Hepatocyte (in vitro differentiated cells): ENCODE data around the gene ECSCR. TPM values are rescaled to one million over a fixed set of nuclear protein-coding genes. Genes with fewer than 3 reads are reported as not detected.
"Not testable (repeated sequence)": the region's sequence is repeated elsewhere in the genome, so short reads cannot be mapped to it uniquely, and the experiment has no call there.

Experiments
- DNase-seq: peaks from one replicate; pipeline ENCODE4 v3.0.0-alpha.2; 2016; ENCODE audit warnings: low spot score
- H2AFZ ChIP-seq: fragments of 200-600 bp; sonication (generic); 2 replicates; pipeline ENCODE4 v1.6.0; 2016; ENCODE audit warnings: antibody characterized with exemption, mild to moderate bottlenecking
- H3K27ac ChIP-seq: fragments of 200-600 bp; sonication (generic); 2 replicates; pipeline ENCODE4 v1.5.1; 2016; ENCODE audit warnings: mild to moderate bottlenecking
- H3K27me3 ChIP-seq: fragments of 200-600 bp; sonication (generic); 2 replicates; pipeline ENCODE4 v1.6.1; 2016
- H3K36me3 ChIP-seq: fragments of 200-600 bp; sonication (generic); replicated peaks from 2 replicates; pipeline ENCODE4 v1.5.1; 2016; ENCODE audit warnings: low read depth; ENCODE audit not compliant: insufficient read depth
- H3K4me1 ChIP-seq: fragments of 200-600 bp; sonication (generic); 2 replicates; pipeline ENCODE4 v1.5.1; 2016; ENCODE audit warnings: mild to moderate bottlenecking, moderate library complexity; ENCODE audit not compliant: insufficient read depth
- H3K4me2 ChIP-seq: fragments of 200-600 bp; sonication (generic); 2 replicates; pipeline ENCODE4 v1.6.0; 2016
- H3K4me3 ChIP-seq: fragments of 200-600 bp; sonication (generic); 2 replicates; pipeline ENCODE4 v1.5.1; 2016; ENCODE audit warnings: mild to moderate bottlenecking
- H3K79me2 ChIP-seq: fragments of 200-600 bp; sonication (generic); 2 replicates; pipeline ENCODE4 v1.6.0; 2017; ENCODE audit warnings: mild to moderate bottlenecking
- H3K9me2 ChIP-seq: fragments of 200-600 bp; sonication (generic); replicated peaks from 2 replicates; pipeline ENCODE4 v1.6.0; 2017; ENCODE audit warnings: mild to moderate bottlenecking; ENCODE audit not compliant: insufficient read depth
- H3K9me3 ChIP-seq: fragments of 200-600 bp; sonication (generic); 2 replicates; pipeline ENCODE4 v1.5.1; 2016; ENCODE audit warnings: low read depth, mild to moderate bottlenecking
- H4K20me1 ChIP-seq: fragments of 200-600 bp; sonication (generic); 2 replicates; pipeline ENCODE4 v1.6.0; 2016; ENCODE audit warnings: mild to moderate bottlenecking; ENCODE audit not compliant: insufficient read depth, poor library complexity, severe bottlenecking
- CTCF ChIP-seq: fragments of 200-600 bp; sonication (generic); IDR thresholded peaks from 2 replicates; pipeline ENCODE4 v1.5.1; 2016; ENCODE audit warnings: antibody characterized with exemption, mild to moderate bottlenecking; ENCODE audit not compliant: poor library complexity
- EZH2 ChIP-seq: fragments of 200-600 bp; sonication (generic); IDR thresholded peaks from 2 replicates; pipeline ENCODE4 v1.6.1; 2016; ENCODE audit warnings: antibody characterized with exemption, mild to moderate bottlenecking, borderline replicate concordance
- EZH2phosphoT487 ChIP-seq: fragments of 200-600 bp; sonication (generic); IDR thresholded peaks from one replicate; pipeline ENCODE4 v1.6.1; 2018; ENCODE audit warnings: antibody characterized with exemption, mild to moderate bottlenecking, low read depth, moderate library complexity; ENCODE audit not compliant: unreplicated experiment, severe bottlenecking
- WGBS: methylation state at CpG from one replicate; pipeline ENCODE4 v1.1.6; 2016; ENCODE audit warnings: low lambda C conversion rate; ENCODE audit errors: missing lambda C conversion rate; 5-methylcytosine and 5-hydroxymethylcytosine counted together
- polyA plus RNA-seq: library from polyadenylated mRNA; unstranded; fragments of >200 nt; fragmentation: Nextera tagmentation; extraction: Ambion mirVana; gene quantifications from 2 replicates; pipeline ENCODE4 v1.2.1, GENCODE V29; 2016
- total RNA-seq: library from RNA; depleted of rRNA; stranded (reverse); fragments of >200 nt; gene quantifications from 2 replicates; pipeline ENCODE4 v1.2.3, GENCODE V29; 2014

The ECSCR gene
- total and polyA plus RNA-seq, 2 experiments from 2014 or later = 0.27 to 0.42 TPM

- peaks cover 17% of the 10 kb centered on the region for H3K4me1 ChIP-seq
Observed at GRCh38 chr5:139481580-139482049, 19.1 kb upstream of the ECSCR start.

GRCh38 chr5:139481122-139481533 is 18.6 kb upstream of the ECSCR start:
- Histone ChIP-seq H3K4me1 (peaks cover 17% of the 10 kb centered on the region), H3K27ac (peak overlapping the region; percentile 97), H3K27me3 (no peaks in the 10 kb centered on the region), H3K4me3 (no peak overlapping the region), H3K4me2 (peak overlapping the region; percentile 69), H4K20me1 (no peaks in the 10 kb centered on the region), H3K79me2 (no peaks in the 10 kb centered on the region), H2AFZ (no peak overlapping the region), H3K9me2 (no peaks in the 10 kb centered on the region), H3K36me3 (no peaks in the 10 kb centered on the region), H3K9me3 (no peaks in the 10 kb centered on the region)
- TF ChIP-seq EZH2 = no peak
- TF ChIP-seq EZH2phosphoT487 = no peak
- no peak for TF ChIP-seq CTCF
- DNase-seq = no peak
- WGBS = 90% methylated on average over 11 of the region's 12 CpGs

More at GRCh38 chr5:139481580-139482049, 19.1 kb upstream of the ECSCR start:
- H3K36me3 ChIP-seq = no peaks in the 10 kb centered on the region
- peak overlapping the region; percentile 69 for H3K4me2 ChIP-seq
- no peak for DNase-seq
- TF ChIP-seq EZH2phosphoT487 (no peak), EZH2 (no peak), CTCF (no peak)
- peak overlapping the region; percentile 21 for H2AFZ ChIP-seq
- no peaks in the 10 kb centered on the region for H3K79me2 ChIP-seq
- H3K9me2 ChIP-seq = no peaks in the 10 kb centered on the region
- H4K20me1 ChIP-seq = no peaks in the 10 kb centered on the region
- peak overlapping the region; percentile 97 for H3K27ac ChIP-seq
- WGBS = 91% methylated on average over 5 of the region's 5 CpGs
- no peak overlapping the region for H3K4me3 ChIP-seq
- no peaks in the 10 kb centered on the region for H3K27me3 ChIP-seq
- H3K9me3 ChIP-seq = no peaks in the 10 kb centered on the region

GRCh38 chr5:139479729-139480128 is 17.2 kb upstream of the ECSCR start:
- H3K9me2 ChIP-seq, H4K20me1 ChIP-seq, H3K27ac ChIP-seq, DNase-seq, H2AFZ ChIP-seq, H3K4me2 ChIP-seq, H3K36me3 ChIP-seq, H3K4me3 ChIP-seq, H3K9me3 ChIP-seq, H3K27me3 ChIP-seq, H3K79me2 ChIP-seq: not testable (repeated sequence)
- H3K4me1 ChIP-seq = peaks cover 20% of the 10 kb centered on the region
- WGBS = 97% methylated on average over 4 of the region's 4 CpGs

- not testable (repeated sequence) for H3K4me3 ChIP-seq, DNase-seq, H3K9me2 ChIP-seq, H3K27ac ChIP-seq, H2AFZ ChIP-seq, H3K4me2 ChIP-seq, H3K36me3 ChIP-seq, H3K27me3 ChIP-seq, H3K79me2 ChIP-seq, H3K9me3 ChIP-seq, H4K20me1 ChIP-seq
- peaks cover 21% of the 10 kb centered on the region for H3K4me1 ChIP-seq
- 68% methylated on average over 9 of the region's 9 CpGs for WGBS
Observed at GRCh38 chr5:139478657-139479423, 16.3 kb upstream of the ECSCR start.
